Retinal pigment epithelial cell (primary cell): ENCODE data around the gene TTC8.
A peak's percentile ranks its signal among the peaks of the same experiment; 100 is the strongest.

ENCODE experiments used
- DNase-seq: peaks from one replicate; pipeline ENCODE4 v3.0.0-alpha.2; 2010; ENCODE audit warnings: low read depth
- H3K4me3 ChIP-seq: 2 replicates; pipeline ENCODE4 v1.5.1; 2011; ENCODE audit warnings: mild to moderate bottlenecking, low read length, control low read depth, moderate library complexity
- TF ChIP-seq, protein P1 (sequence below): conservative IDR thresholded peaks from 2 replicates; pipeline ENCODE4 v1.5.1; 2011; ENCODE audit warnings: low read depth, low read length, control low read depth, inconsistent platforms

Gene TTC8

DNA sequence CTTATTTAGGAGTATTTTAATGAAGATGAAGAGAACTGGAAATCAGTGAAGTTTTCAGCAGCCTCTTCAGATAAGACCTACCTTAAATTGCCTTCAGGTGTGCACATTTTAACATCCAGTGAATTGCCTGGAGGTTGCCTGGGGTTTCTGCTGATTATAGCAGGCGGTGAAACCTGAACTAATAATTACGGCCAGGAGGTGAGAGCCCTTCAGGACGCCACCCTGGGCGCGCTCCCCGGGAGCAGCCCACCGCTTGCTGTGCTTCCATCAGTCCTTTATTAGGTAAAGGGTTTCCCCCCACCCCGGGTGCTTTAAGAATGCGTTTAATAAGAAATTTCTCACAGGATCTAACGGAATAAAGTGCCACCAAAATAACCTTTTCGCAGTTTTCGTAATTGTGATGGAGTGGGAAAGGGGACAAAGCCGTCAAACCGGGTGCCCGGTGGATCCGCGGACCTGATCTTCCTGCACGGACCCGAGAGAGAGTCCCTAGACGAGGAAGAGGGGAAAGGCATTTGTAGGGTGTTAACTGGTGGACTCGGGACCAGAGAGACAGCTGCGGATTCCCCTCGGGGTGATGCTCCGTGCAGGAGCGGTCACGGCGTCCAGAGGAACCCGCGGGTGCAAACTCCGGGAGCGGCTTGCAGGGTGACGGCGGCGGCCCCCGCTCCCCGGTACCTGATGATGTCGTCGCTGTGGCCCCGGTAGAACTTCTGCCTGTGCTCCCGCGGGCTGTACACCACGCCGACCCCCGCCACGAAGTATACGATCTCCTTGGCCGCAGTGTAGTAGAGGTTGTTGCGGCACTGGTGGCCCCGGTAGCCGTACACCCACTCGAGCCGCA lies 32.6 kb upstream of the TTC8 start:
- no peak for DNase-seq
- peak overlapping the region; percentile 75 for H3K4me3 ChIP-seq
- TF ChIP-seq, protein P1, sequence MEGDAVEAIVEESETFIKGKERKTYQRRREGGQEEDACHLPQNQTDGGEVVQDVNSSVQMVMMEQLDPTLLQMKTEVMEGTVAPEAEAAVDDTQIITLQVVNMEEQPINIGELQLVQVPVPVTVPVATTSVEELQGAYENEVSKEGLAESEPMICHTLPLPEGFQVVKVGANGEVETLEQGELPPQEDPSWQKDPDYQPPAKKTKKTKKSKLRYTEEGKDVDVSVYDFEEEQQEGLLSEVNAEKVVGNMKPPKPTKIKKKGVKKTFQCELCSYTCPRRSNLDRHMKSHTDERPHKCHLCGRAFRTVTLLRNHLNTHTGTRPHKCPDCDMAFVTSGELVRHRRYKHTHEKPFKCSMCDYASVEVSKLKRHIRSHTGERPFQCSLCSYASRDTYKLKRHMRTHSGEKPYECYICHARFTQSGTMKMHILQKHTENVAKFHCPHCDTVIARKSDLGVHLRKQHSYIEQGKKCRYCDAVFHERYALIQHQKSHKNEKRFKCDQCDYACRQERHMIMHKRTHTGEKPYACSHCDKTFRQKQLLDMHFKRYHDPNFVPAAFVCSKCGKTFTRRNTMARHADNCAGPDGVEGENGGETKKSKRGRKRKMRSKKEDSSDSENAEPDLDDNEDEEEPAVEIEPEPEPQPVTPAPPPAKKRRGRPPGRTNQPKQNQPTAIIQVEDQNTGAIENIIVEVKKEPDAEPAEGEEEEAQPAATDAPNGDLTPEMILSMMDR: no peak

DNA sequence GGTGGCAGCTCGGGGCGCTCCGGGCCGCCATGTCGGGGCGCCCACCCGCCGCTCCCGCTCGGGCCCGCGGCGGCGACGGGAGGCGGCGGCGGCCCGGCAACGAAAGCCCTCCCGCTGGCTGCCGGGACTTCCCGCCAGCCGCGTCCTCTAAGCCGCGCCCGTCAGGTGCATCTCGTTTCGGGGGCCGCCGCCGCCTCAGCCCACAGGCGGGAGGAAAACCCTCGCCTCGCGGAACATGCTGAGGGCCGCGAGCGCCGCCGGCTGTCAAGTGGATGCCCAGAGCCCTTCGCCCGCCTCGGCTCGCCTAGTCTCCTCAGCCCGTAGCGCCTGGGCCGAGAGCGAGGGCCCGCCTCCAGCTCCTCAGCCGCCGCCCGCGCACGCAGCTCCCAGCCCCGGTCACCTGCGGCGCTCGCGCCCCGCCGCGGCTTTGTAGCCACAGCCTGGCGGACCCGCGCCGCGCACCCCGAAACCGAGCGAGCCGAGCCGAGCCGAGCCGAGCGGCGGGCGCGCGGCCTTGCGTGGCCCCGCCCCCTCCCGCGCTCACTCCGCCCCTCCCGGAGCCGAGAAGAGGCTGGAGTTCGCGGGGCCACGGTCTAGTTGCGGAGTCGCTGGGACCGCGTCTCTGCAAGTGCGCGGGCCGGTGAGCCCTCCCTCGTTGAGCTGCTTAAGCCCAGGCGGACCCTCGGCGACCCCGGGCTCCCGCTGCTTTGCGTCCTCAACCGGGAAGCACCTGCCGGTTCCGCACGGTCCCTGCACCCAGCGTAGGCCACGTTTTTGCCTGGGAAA lies 31.8 kb upstream of the TTC8 start, which contains the start of gene EML5:
Gene EML5, minus strand, starts transcription at position 481 of the 786 bp plus-strand sequence. Its CDS starts 450 bp downstream, at position 31.
- DNase-seq: peak; percentile 42
- peak within 1 kb of the TSS; percentile 75 for H3K4me3 ChIP-seq
- TF ChIP-seq, protein P1: peak; percentile 38

DNA sequence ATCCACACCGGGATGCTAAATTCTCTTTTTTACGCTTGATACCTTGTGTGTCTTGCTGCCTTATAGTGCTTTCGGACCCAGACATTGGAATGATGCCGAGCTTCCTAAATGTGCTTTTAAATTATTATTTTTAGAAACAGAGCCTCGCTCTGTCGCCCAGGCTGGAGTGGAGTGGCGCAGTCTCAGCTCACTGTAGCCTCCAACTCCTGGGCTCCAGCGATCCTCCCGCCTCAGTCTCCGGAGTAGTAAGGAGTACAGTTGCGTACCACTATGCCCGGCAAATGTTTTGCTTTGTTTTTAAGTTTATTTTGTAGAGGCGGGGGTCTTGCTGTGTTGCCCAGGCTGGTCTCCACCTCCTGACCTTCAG lies 31.2 kb upstream of the TTC8 start:
- H3K4me3 ChIP-seq: peak overlapping the region; percentile 57
- no peak for DNase-seq
- TF ChIP-seq, protein P1: no peak

DNA sequence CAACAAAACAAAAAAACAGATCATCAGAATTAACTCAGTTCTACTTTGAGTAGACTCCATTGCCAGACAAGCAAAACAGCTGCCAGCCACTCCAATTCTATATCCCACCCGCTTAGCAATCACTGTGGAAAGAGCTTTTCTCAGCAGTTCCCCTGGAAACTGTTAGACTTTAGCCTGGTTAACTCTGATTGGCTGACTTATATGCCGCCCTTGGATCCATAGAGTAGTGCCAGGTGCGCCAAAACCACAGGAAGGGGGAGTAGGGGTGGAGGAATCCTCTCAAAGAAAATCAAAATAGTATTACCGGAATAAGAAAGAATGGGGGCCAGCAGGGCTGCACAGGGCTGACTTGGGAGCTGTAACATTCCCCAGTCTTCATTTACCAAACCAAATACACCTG lies 26.3 kb upstream of the TTC8 start:
- no peak for DNase-seq
- TF ChIP-seq, protein P1: no peak
- no peak overlapping the region for H3K4me3 ChIP-seq

DNA sequence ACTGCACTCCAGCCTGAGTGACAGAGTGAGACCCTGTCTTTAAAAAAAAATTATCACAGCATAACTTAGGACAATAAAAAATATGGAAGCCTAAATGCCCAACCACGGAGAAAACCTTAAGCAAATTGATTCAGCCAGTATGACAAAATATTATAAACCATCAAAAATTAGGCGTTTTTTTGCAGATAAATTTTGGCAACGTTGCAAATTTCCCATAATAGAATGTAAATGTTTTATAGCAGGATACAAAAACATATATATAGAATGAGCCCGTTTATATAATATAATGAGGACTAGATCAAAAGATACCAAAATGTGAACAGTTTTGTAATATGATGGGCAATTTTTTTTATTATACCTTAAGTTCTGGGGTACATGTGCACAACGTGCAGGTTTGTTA lies 24.9 kb upstream of the TTC8 start:
- H3K4me3 ChIP-seq: no peak overlapping the region
- DNase-seq: no peak
- TF ChIP-seq, protein P1: no peak

DNA sequence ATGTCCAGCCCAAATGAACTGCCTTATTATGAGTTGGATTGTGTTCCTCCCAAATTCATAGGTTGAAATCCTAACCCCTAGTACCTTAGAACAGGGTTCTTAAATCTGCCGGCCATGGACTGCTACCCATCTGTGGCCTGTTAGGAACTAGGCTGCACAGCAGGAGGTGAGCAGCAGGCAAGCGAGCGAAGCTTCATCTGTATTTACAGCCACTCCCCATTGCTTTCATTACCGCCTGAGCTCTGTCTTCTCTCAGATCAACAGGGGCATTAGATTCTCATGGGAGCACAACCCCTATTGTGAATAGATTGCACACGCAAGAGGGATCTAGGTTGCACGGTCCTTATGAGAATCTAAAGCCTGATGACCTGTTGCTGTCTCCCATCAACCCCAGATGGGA lies 21.9 kb upstream of the TTC8 start:
- TF ChIP-seq, protein P1: no peak
- DNase-seq: no peak
- no peak overlapping the region for H3K4me3 ChIP-seq
